Endodermal cell (in vitro differentiated cells): ENCODE results near the gene XG. TPM values are rescaled to one million over a fixed set of nuclear protein-coding genes. Genes with fewer than 3 reads are reported as not detected.

ENCODE experiments used
- DNase-seq: peaks from one replicate; pipeline ENCODE4 v3.0.0-alpha.2; 2017
- H3K27ac ChIP-seq: 2 replicates; pipeline ENCODE4 v1.5.1; 2013; ENCODE audit warnings: mild to moderate bottlenecking, low read depth, low read length, moderate library complexity
- H3K27me3 ChIP-seq: 2 replicates; pipeline ENCODE4 v1.6.1; 2013; ENCODE audit warnings: mild to moderate bottlenecking, low read length, moderate library complexity; ENCODE audit not compliant: insufficient read depth, control insufficient read depth, poor library complexity, severe bottlenecking
- H3K36me3 ChIP-seq: 2 replicates; pipeline ENCODE4 v1.7.0; 2013; ENCODE audit warnings: mild to moderate bottlenecking, low read length, moderate library complexity; ENCODE audit not compliant: control insufficient read depth, insufficient read depth
- H3K4me1 ChIP-seq: one replicate; pipeline ENCODE4 v1.7.0; 2013; ENCODE audit warnings: low read length; ENCODE audit not compliant: control insufficient read depth, insufficient read depth
- H3K4me3 ChIP-seq: 2 replicates; pipeline ENCODE4 v1.5.1; 2013; ENCODE audit warnings: mild to moderate bottlenecking, low read length, moderate library complexity
- H3K9ac ChIP-seq: 2 replicates; pipeline ENCODE4 v1.6.1; 2013; ENCODE audit warnings: mild to moderate bottlenecking, low read length, moderate library complexity; ENCODE audit not compliant: poor library complexity, severe bottlenecking; ENCODE audit errors: extremely low read depth
- H3K9me3 ChIP-seq: 2 replicates; pipeline ENCODE4 v1.6.1; 2013; ENCODE audit warnings: mild to moderate bottlenecking, low read length, moderate library complexity; ENCODE audit not compliant: control insufficient read depth
- H3K27ac Mint-ChIP-seq: 2 replicates; pipeline ENCODE4 v1.8.0; 2020; ENCODE audit warnings: mixed read lengths
- H3K27me3 Mint-ChIP-seq: 2 replicates; pipeline ENCODE4 v1.8.0; 2021; ENCODE audit warnings: mild to moderate bottlenecking, mixed read lengths; ENCODE audit not compliant: insufficient read depth
- H3K36me3 Mint-ChIP-seq: 2 replicates; pipeline ENCODE4 v1.8.0; 2020; ENCODE audit warnings: low read depth, mixed read lengths
- H3K4me1 Mint-ChIP-seq: 2 replicates; pipeline ENCODE4 v1.8.0; 2020; ENCODE audit warnings: mixed read lengths
- H3K4me3 Mint-ChIP-seq: 2 replicates; pipeline ENCODE4 v1.8.0; 2020; ENCODE audit warnings: mild to moderate bottlenecking, moderate library complexity, mixed read lengths
- H3K9me3 Mint-ChIP-seq: 2 replicates; pipeline ENCODE4 v1.8.0; 2020; ENCODE audit warnings: mild to moderate bottlenecking, mixed read lengths
- CTCF ChIP-seq: fragments of 200-600 bp; sonication (generic); conservative IDR thresholded peaks from 2 replicates; pipeline ENCODE4 v1.5.0; 2021; ENCODE audit warnings: antibody characterized with exemption, mild to moderate bottlenecking
- WGBS, 2 experiments: methylation state at CpG; one replicate each; pipeline versions ENCODE4 v1.1.5 to v1.1.7; 2013; ENCODE audit warnings: missing lambda C conversion rate in 2 of 2, mixed read lengths in 1 of 2; ENCODE audit not compliant: insufficient coverage in 1 of 2, insufficient read length in 1 of 2; 5-methylcytosine and 5-hydroxymethylcytosine counted together
- total RNA-seq, 2 donors: library from RNA; stranded (reverse); fragmentation: NEBNext Ultra II Directional in 1 of 2; extraction: Animal tissue kit (Norgen Biotek cat#: 25700) in 1 of 2; gene quantifications; 2 replicates in 1 of 2; 3 replicates in 1 of 2; pipeline ENCODE4 v1.2.1, GENCODE V29; 2021

The XG gene
- total RNA-seq, 2 donors from 2014 or later = 1.1 to 1.3 TPM

- Mint-ChIP-seq H3K36me3 (peaks cover 46% of the 10 kb centered on the region), H3K9me3 (peaks cover 3% of the 10 kb centered on the region), H3K4me3 (no peak overlapping the region), H3K27me3 (no peaks in the 10 kb centered on the region), H3K4me1 (peaks cover 28% of the 10 kb centered on the region), H3K27ac (no peak overlapping the region)
- H3K9me3 ChIP-seq = no peaks in the 10 kb centered on the region
- no peak overlapping the region for H3K9ac ChIP-seq
- DNase-seq = peak; percentile 28
- H3K4me3 ChIP-seq = no peak overlapping the region
- H3K27ac ChIP-seq = no peak overlapping the region
- TF ChIP-seq CTCF = no peak
- no peaks in the 10 kb centered on the region for H3K27me3 ChIP-seq
- H3K36me3 ChIP-seq = peaks cover 10% of the 10 kb centered on the region
- no peaks in the 10 kb centered on the region for H3K4me1 ChIP-seq
Observed at GRCh38 chrX:2846992-2847391, 95.2 kb downstream of the XG start.

- no peaks in the 10 kb centered on the region for H3K4me1 ChIP-seq
- H3K4me3 Mint-ChIP-seq = no peak overlapping the region
- H3K9ac ChIP-seq = no peak overlapping the region
- no peak overlapping the region for H3K27ac ChIP-seq
- no peak for TF ChIP-seq CTCF
- peak overlapping the region; percentile 85 for H3K27ac Mint-ChIP-seq
- H3K27me3 Mint-ChIP-seq = no peaks in the 10 kb centered on the region
- DNase-seq = peak; percentile 63
- H3K36me3 Mint-ChIP-seq = peaks cover 37% of the 10 kb centered on the region
- 90% methylated on average over 8 of the region's 9 CpGs; no CpG with 5 or more reads in 1 of the 2 experiments for WGBS, 2 experiments
- peaks cover 28% of the 10 kb centered on the region for H3K4me1 Mint-ChIP-seq
- peaks cover 5% of the 10 kb centered on the region for H3K9me3 Mint-ChIP-seq
- no peak overlapping the region for H3K4me3 ChIP-seq
- no peaks in the 10 kb centered on the region for H3K27me3 ChIP-seq
- peaks cover 14% of the 10 kb centered on the region for H3K36me3 ChIP-seq
- H3K9me3 ChIP-seq = no peaks in the 10 kb centered on the region
Observed at GRCh38 chrX:2848871-2849301, 97.0 kb downstream of the XG start.

GRCh38 chrX:2854918-2855317, 103.1 kb downstream of the XG start:
- H3K4me1 ChIP-seq = no peaks in the 10 kb centered on the region
- H3K9me3 ChIP-seq = no peaks in the 10 kb centered on the region
- 96% methylated on average over 21 of the region's 21 CpGs; no CpG with 5 or more reads in 1 of the 2 experiments for WGBS, 2 experiments
- Mint-ChIP-seq H3K27ac (no peak overlapping the region), H3K9me3 (peaks cover 2% of the 10 kb centered on the region), H3K4me1 (peaks cover 11% of the 10 kb centered on the region), H3K27me3 (no peaks in the 10 kb centered on the region), H3K4me3 (no peak overlapping the region), H3K36me3 (peaks cover 58% of the 10 kb centered on the region)
- DNase-seq = no peak
- H3K9ac ChIP-seq = no peak overlapping the region
- peaks cover 34% of the 10 kb centered on the region for H3K36me3 ChIP-seq
- no peaks in the 10 kb centered on the region for H3K27me3 ChIP-seq
- TF ChIP-seq CTCF = no peak
- H3K27ac ChIP-seq = no peak overlapping the region
- H3K4me3 ChIP-seq = no peak overlapping the region
